Activated T-helper 2 cell treated with anti-CD3 and anti-CD28 coated beads, Interferon-gamma antibody, Interleukin-2, Interleukin-4, amounts not matched to agents 10 μg/mL and 5 μg/mL and 100 μg/mL, durations not matched to agents 14 hours and 24 hours and 36 hours (primary cell): ENCODE results near the gene ZC3H7A. TPM values are rescaled to one million over a fixed set of nuclear protein-coding genes. Genes with fewer than 3 reads are reported as not detected.

ENCODE experiments used
- DNase-seq: peaks from one replicate; pipeline ENCODE4 v3.0.0; 2021; ENCODE audit warnings: low spot score
- H3K27ac Mint-ChIP-seq: one replicate; pipeline ENCODE4 v1.8.0; 2021; ENCODE audit warnings: mixed read lengths
- H3K27me3 Mint-ChIP-seq: one replicate; pipeline ENCODE4 v1.8.0; 2021; ENCODE audit warnings: low read depth, mixed read lengths
- H3K36me3 Mint-ChIP-seq: one replicate; pipeline ENCODE4 v1.8.0; 2021; ENCODE audit warnings: low read depth, mixed read lengths
- H3K4me1 Mint-ChIP-seq: one replicate; pipeline ENCODE4 v1.8.0; 2021; ENCODE audit warnings: low read depth, mixed read lengths
- H3K4me3 Mint-ChIP-seq: one replicate; pipeline ENCODE4 v1.8.0; 2021; ENCODE audit warnings: low read depth, mild to moderate bottlenecking, moderate library complexity, mixed read lengths
- H3K9me3 Mint-ChIP-seq: one replicate; pipeline ENCODE4 v1.8.0; 2021; ENCODE audit warnings: mixed read lengths
- intact Hi-C: fragments of 100-400 bp; cut with micrococcal nuclease; formaldehyde crosslinking; loops from one replicate; pipeline ENCODE4 v1.15.1; 2023
- total RNA-seq: library from RNA; stranded (reverse); gene quantifications from 2 replicates; pipeline ENCODE4 v1.2.3, GENCODE V29; 2022

The ZC3H7A gene
- total RNA-seq, 1 donor from 2014 or later = 63.4 TPM

DNA sequence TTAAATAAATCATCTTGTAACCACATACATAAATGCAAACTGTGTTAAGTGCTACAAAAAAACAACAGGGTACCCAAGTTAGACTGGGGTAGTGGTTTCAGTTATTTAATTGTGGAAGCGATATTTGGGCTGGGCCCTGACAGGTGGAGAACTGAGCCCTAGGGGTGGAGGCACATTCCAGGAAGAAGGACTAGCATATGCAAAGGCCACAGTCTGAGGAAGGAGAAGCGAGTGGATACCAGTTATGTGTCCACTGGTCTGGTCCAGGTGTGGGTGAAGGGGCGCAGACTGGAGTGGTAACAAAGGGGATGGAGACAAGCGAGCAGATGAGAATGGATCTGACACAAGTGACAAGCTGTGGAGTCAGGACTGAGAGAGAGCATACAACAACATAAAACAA, 77.3 kb downstream of the ZC3H7A start:
- Mint-ChIP-seq H3K27me3 (no peaks in the 10 kb centered on the region), H3K36me3 (peaks cover 67% of the 10 kb centered on the region), H3K9me3 (no peaks in the 10 kb centered on the region), H3K27ac (no peak overlapping the region), H3K4me3 (no peak overlapping the region), H3K4me1 (peaks cover 5% of the 10 kb centered on the region)
- intact Hi-C loops = no loop called here
- DNase-seq = no peak

DNA sequence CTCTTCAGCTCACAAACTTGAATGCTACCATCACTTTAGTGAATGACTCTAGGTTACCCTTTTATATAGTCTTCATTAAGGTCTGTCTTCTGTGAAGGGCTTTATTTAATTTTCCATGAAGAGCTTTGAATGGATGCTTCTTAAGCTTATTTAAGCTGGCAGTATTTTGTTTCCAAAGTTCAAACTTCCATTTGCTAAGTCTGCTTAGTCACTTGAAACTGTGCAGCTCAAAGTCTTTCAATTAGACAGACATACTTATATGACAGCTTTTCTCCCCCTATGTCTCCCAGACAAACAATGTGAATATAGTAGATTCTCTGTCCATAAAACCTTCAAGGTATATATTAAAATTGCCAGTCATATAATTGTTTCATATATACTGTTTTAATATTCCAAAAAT, 77.9 kb downstream of the ZC3H7A start:
- Mint-ChIP-seq H3K36me3 (peaks cover 66% of the 10 kb centered on the region), H3K27me3 (no peaks in the 10 kb centered on the region)
- intact Hi-C loops = no loop called here

DNA sequence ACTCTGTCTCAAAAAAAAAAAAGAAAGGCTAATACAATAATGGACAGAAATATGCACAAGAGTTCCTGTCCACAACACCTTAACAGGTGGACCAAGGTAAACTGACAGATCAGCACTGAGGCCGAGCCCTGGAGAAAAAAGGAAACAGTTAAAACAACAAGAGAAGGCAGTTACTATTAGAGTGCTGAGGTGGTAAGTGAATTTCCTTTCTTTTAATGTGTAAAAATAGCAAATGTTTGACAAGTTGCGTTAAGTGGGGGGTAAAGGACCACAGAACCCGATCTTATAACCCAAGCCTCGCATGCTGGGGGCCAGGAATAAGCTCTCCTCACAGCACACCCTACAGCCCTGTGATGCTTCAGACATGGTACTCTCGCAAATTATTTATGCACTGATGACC, 79.2 kb downstream of the ZC3H7A start:
- no peak overlapping the region for H3K4me3 Mint-ChIP-seq
- peaks cover 62% of the 10 kb centered on the region for H3K36me3 Mint-ChIP-seq
- peaks cover 7% of the 10 kb centered on the region for H3K4me1 Mint-ChIP-seq
- no peaks in the 10 kb centered on the region for H3K27me3 Mint-ChIP-seq
- intact Hi-C loops = no loop called here
- no peak overlapping the region for H3K27ac Mint-ChIP-seq
- no peak for DNase-seq
- no peaks in the 10 kb centered on the region for H3K9me3 Mint-ChIP-seq

More for the DNA sequence above, 77.9 kb downstream of the ZC3H7A start:
- Mint-ChIP-seq H3K4me3 (no peak overlapping the region), H3K4me1 (peaks cover 7% of the 10 kb centered on the region), H3K27ac (no peak overlapping the region), H3K9me3 (no peaks in the 10 kb centered on the region)
- DNase-seq = no peak

DNA sequence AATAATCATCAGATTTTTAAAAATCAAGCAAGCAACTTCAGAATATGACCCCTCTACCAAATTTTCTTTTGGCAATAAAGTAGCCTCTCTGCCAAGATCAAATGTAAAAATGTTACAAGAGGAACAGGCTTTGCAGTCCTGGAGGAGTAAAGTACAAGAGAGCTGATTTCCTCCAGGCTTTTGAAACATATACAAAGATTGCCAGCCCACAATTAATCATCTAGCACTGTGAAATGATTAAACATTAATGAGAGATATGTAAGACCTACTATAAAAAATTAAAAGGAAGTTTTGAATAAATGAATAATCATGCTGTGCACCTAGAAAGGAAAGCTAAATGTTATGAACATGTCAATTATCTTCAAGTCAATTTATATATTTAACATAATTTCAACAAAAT, 80.7 kb downstream of the ZC3H7A start:
- H3K9me3 Mint-ChIP-seq = no peaks in the 10 kb centered on the region
- intact Hi-C loops = no loop called here
- no peak overlapping the region for H3K4me3 Mint-ChIP-seq
- H3K27me3 Mint-ChIP-seq = no peaks in the 10 kb centered on the region
- peaks cover 63% of the 10 kb centered on the region for H3K36me3 Mint-ChIP-seq
- H3K27ac Mint-ChIP-seq = no peak overlapping the region
- H3K4me1 Mint-ChIP-seq = peaks cover 7% of the 10 kb centered on the region
- no peak for DNase-seq

DNA sequence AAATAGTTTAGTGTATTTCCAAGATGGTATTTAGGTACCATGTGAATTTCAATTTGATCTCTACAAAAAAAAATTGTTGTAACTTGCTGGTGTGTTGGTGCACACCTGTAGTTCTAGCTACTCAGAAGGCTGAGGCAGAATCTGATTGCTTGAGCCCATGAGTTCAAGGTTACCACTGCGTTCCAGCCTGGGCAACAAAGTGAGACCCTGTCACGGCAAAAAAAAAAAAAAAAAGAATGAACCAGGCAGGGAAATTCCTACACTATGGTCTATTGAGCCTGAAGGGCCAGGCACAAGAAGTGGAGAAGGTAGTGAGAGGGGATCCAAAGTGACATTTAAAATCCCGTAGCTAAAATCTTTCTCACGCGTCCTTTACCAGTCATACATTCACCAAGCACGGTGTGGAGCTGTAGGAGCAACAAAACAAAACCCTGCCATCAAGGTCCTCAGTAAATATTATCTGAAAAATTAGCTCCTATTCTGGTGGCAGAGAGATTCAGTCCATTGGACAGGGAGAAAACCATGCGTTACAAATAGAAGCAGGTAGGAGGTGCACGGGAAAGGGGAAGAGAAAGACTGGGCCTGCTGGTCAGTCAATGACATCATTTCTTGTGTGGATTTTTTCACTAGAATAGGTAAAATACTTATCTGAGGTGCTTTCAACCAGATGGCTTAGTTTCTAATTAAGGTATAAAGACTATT, 81.7 kb downstream of the ZC3H7A start:
- Mint-ChIP-seq H3K27ac (no peak overlapping the region), H3K27me3 (no peaks in the 10 kb centered on the region), H3K4me3 (no peak overlapping the region), H3K4me1 (peaks cover 7% of the 10 kb centered on the region), H3K36me3 (peaks cover 66% of the 10 kb centered on the region), H3K9me3 (no peaks in the 10 kb centered on the region)
- intact Hi-C loops = loop anchor here (2.0 kb wide), 1 partner anchor 183 kb away; no protein-coding TSS in a partner anchor
- DNase-seq = no peak

DNA sequence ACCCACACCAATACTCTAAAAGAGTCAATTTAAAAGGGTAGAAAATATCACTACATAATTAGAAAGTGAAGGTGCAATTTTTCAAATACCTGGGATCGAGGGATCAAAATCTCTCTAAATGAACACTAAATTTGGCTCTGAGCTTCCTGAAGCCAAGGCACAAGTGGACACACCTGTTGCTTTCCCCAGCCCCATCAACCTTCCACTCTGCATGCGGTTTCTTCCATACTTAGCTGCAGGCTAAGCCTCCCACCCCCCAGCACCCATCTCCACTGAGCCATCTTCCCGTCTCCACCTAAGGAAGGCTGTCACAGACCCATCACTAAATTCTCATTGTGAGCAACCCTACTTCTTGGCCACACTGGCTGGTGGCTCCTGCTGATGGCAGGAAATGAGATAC, 84.9 kb downstream of the ZC3H7A start:
- intact Hi-C loops = loop anchor here (5.0 kb wide), 1 partner anchor 315 kb away; no protein-coding TSS in a partner anchor
- H3K27me3 Mint-ChIP-seq = no peaks in the 10 kb centered on the region
- no peak overlapping the region for H3K4me3 Mint-ChIP-seq
- H3K27ac Mint-ChIP-seq = peak overlapping the region; percentile 42
- peaks cover 7% of the 10 kb centered on the region for H3K4me1 Mint-ChIP-seq
- no peak for DNase-seq
- no peaks in the 10 kb centered on the region for H3K9me3 Mint-ChIP-seq
- H3K36me3 Mint-ChIP-seq = peaks cover 67% of the 10 kb centered on the region

DNA sequence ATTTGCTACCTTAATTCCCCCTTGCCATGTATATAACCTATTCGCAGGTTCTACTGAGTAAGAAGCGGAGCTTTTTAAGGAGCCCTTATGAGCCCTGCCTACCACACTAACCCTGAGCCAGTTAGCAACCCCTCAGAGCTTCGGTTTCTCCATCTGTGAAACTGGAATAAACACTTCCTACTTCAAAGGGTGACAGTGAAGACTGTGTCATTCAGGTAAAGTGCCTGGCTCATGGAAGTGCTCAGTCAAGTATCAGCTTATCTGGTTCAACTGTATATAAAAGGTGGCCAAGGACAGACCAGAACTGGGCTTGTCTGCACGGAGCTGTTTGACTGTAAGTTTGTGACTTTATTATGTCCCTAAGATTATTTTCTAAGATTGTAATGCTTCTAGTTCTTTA, 85.4 kb downstream of the ZC3H7A start:
- H3K36me3 Mint-ChIP-seq = peaks cover 66% of the 10 kb centered on the region
- H3K27ac Mint-ChIP-seq = no peak overlapping the region
- H3K27me3 Mint-ChIP-seq = no peaks in the 10 kb centered on the region
- no peak for DNase-seq
- H3K4me1 Mint-ChIP-seq = peaks cover 7% of the 10 kb centered on the region
- no peak overlapping the region for H3K4me3 Mint-ChIP-seq
- intact Hi-C loops = loop anchor here (5.0 kb wide), 1 partner anchor 314 kb away; no protein-coding TSS in a partner anchor
- no peaks in the 10 kb centered on the region for H3K9me3 Mint-ChIP-seq

DNA sequence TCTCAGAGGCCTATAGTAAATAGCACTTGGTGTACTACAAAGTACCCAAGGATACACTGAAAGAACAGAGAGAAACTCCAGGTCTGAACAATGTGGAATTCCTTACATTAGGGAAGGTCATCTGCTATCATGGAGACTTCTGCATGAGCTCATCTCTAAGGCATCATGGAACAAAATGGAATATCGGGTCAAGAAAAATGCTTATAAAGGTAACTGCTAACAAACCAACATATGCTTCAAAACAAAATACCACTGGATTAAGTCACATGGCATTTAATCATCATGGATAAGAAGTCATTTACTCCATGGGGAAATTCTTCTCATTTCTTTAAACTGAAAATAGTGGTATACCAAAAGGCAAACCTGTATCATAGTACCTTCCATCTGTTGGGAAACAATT, 88.6 kb downstream of the ZC3H7A start:
- H3K4me1 Mint-ChIP-seq = peaks cover 13% of the 10 kb centered on the region
- intact Hi-C loops = no loop called here
- no peaks in the 10 kb centered on the region for H3K27me3 Mint-ChIP-seq
- H3K9me3 Mint-ChIP-seq = no peaks in the 10 kb centered on the region
- DNase-seq = no peak
- no peak overlapping the region for H3K4me3 Mint-ChIP-seq
- no peak overlapping the region for H3K27ac Mint-ChIP-seq
- peaks cover 66% of the 10 kb centered on the region for H3K36me3 Mint-ChIP-seq

DNA sequence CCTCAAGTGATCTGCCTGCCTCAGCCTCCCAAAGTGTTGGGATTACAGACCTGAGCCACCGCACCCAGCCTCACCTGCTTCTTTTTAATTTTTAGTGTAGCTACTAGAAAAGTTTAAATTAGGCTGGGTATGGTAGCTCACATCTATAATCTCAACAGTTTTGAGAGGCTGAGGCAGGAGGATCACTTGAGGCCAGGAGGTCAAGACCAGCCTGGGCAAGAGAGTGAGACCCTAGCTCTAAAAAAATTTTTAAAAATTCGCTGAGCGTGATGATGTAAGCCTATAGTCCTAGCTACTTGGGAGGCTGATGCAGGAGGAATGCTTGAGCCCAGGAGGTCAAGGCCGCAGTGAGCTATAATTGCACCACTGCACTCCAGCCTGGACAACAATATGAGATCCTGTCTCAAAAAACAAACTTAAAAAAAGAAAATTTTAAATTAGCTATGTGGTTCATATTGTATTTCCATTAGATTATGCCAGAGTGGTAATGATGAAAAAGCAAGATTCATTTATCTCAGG, 89.3 kb downstream of the ZC3H7A start:
- H3K9me3 Mint-ChIP-seq = no peaks in the 10 kb centered on the region
- DNase-seq = no peak
- H3K4me3 Mint-ChIP-seq = no peak overlapping the region
- H3K27ac Mint-ChIP-seq = no peak overlapping the region
- H3K36me3 Mint-ChIP-seq = peaks cover 73% of the 10 kb centered on the region
- peaks cover 16% of the 10 kb centered on the region for H3K4me1 Mint-ChIP-seq
- no peaks in the 10 kb centered on the region for H3K27me3 Mint-ChIP-seq
- intact Hi-C loops = no loop called here

DNA sequence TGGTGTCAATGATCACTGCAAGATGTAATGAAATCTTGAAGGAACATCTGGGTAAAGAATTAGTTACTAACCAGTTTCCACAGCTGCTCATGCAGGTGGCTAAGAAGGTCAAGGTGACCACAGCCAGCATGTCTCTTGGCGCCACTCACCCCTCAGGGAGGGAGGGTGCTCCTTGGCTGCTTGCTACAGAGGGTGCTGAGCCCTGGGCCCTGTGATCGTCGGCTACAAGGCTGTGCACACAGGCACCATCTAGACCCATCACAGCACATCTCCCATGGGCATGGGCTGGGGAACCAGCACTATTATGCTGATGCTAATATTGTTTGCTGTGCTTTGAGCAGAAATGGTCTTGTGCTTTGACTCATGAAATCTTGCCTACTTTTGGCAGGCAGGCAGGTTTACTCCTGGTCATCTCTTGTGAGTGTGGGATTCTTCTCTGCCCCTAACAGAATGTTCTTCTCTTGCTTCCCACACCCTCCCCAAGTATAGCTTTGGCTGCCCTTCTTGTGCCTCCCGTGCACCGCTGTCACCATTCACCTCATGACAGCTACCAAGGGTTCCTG, 90.8 kb downstream of the ZC3H7A start:
- H3K9me3 Mint-ChIP-seq = no peaks in the 10 kb centered on the region
- H3K27me3 Mint-ChIP-seq = no peaks in the 10 kb centered on the region
- no peak for DNase-seq
- no peak overlapping the region for H3K4me3 Mint-ChIP-seq
- intact Hi-C loops = no loop called here
- peaks cover 16% of the 10 kb centered on the region for H3K4me1 Mint-ChIP-seq
- H3K36me3 Mint-ChIP-seq = peaks cover 65% of the 10 kb centered on the region
- no peak overlapping the region for H3K27ac Mint-ChIP-seq

DNA sequence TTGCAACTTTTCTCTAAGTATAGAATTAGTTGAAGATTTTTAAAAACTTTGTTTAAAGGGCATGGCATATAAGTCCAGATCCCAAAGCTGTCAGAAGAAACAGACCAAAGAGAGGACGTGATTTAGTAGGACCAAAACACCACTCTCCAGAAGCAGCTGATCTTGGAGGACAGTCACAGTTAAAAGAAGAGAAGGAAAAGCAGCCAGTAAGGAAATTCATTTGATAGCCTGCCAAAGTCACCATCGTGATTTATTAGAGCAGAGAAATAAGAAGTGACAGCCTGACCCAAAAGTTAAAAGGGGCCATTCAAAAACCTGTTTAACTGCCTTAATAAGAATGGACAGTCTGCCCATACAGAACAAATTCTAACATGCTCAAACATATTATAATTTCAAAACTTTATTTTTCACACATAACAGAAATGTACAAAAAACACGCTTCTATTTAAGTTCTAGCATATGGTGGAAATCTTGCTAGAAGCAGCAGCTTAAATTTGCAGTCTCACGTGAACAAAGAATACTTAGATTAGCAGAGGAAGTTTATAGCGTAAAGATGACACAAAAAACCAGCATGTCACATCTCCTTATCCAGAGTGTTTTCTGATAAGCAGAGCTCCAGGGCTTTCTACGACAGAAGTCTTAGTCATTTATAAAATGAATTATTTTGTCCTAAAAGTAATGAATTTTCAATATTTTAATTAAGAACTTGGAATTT, 91.6 kb downstream of the ZC3H7A start:
- intact Hi-C loops = no loop called here
- peaks cover 66% of the 10 kb centered on the region for H3K36me3 Mint-ChIP-seq
- H3K27ac Mint-ChIP-seq = no peak overlapping the region

More for the DNA sequence above, 91.6 kb downstream of the ZC3H7A start:
- Mint-ChIP-seq H3K4me1 (peaks cover 20% of the 10 kb centered on the region), H3K4me3 (no peak overlapping the region), H3K9me3 (no peaks in the 10 kb centered on the region), H3K27me3 (no peaks in the 10 kb centered on the region)
- no peak for DNase-seq
